ENCODE data around the gene SLC17A8.

SLC17A8 gene

DNA sequence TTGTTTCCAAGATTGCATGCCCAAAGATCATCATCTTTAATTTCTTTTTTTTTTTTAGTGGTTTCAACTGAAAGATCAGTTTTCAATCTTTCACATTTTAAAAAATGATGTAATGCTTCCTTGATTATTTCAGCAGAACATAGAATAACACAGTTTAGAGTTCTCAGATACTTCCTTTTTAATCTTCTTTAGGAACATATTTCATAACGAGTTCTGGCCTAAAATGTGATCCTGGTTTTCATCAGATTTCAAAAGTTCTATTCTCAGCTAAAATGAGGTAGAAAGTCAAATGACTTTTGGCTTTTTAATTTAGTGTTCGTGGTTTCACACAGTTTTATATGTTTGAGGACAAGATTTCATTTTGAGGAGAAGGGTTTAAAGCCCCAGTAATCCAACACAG, 76.8 kb downstream of the SLC17A8 start:
- DNase-seq, result no peak

DNA sequence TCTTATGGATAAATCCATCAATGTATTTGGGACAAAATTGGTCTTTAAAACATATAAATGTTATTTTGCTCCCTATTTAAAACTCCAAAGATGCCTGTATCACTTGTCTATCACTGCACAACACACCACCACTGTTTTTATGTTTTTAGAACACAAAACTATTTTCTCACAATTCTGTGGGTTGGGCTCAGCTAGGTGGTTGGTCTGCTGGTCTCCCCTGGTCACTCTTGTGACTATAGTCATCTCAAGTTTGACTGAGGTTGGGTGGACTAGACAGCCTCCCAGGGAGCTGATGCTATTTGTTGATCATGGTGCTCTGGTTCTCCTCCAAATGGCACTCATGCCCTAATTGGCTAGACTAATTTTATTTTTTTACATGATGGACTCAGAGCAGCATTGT, 77.3 kb downstream of the SLC17A8 start:
- DNase-seq, result no peak

DNA sequence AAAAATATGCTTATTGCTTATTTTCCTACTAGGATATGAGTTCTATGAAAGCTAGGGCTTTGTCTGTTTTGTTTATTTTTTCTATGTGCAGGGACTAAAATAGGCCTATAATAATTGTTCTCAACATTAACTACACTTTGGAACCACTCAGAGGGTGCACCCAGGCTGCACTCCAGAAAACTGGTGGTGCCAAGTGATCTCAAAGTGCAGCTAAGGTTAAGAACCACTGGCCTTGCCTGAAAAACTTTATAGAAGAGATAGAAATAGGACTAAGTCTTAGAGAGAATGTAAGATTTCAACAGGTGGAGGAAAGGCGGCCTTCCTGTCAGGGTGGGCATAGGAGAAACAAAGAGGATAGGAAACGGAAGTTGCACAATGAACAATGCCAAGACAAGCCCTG, 79.1 kb downstream of the SLC17A8 start:
- DNase-seq, result no peak

DNA sequence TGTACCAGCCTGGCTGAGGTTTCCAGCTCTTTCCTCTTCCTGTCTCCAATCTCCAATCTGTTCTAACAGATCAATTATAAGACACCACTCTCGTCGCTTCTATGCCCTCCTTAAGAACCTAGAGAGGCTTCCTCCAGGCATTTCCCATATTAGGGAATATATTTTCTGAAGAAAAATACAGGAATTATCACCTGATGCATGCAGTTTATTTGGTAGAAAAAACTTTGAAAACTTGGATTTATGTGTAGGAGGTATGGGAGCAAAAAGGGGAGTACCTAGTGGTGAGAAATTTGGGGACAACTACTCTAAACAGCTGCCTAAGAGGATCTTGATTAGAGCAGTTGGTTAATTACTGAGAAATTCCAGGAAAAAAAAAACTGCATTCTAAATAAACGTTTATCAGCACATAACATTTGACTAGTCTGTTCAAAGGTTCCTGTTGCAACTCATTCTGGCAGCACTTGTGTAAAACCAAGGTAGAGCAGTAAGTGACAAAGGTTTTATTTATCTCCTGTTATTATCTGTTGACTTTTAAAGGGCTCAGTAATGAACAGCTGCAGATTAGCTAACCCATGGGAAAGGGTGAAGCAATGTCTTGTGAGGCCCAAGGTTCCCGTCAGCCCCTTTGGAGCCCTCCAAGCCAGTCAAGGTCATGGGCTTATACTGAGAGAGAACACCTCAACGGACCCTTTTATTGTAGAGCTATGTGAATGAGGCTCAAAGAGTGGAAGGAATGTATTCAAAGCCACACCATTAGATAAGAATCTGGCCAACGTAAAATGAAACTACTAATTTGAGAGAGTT, 80.4 kb downstream of the SLC17A8 start:
- DNase-seq, result no peak

DNA sequence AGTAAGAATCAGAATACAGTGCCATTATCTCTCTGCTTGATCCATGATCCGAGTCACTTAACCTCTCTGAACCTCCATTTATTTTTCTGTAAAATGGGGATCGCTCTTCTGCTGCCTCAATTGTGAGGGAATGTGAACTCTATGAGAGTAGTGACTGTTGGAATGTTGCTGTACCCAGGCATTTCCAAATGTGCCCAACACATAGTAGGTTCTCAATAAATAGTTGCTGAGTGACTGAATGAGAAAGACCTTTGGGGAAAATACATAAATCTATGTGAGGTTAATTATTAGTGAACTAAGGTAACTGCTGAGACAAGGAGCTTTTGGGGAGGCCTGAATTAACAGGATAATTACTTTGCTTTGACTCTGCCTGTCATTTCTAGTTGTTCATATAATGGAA, 82.9 kb downstream of the SLC17A8 start:
- no peak for DNase-seq

DNA sequence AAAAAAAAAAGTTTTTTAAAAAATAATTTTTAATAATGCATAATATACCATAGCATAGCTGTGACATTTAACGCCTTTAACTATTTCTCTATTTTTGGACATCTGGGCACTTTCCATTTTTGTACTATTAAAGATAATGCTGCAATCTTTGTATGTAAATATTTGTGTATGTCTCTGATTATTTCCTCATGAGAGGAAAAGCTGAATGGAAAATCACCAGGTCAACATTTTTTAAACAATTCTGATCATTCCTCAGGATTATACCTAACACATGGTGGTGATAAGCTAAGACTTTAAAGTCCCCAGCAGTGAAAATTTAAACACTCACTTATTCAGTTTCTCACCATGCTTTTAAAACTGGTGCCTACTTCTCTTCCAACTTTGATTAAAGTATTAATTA, 85.5 kb downstream of the SLC17A8 start:
- DNase-seq, result no peak

DNA sequence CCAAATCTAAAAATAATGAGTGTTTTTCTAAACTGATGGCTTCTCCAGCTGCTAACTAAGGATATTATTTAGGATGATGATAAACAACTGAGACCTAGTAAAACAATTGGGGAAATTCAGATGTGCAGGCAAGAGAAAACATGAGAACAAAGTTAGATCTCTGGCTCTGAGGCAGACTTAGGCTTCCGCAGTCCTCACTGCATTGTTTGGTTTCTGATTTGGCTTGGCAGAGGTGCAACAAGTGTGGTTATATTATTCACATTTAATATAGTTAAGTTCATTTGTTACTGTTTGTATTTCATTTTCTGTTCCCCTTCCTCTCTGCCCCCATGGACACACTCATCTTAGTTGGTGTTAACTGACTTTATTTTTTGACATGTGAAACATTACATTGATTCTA, 86.6 kb downstream of the SLC17A8 start:
- no peak for DNase-seq

DNA sequence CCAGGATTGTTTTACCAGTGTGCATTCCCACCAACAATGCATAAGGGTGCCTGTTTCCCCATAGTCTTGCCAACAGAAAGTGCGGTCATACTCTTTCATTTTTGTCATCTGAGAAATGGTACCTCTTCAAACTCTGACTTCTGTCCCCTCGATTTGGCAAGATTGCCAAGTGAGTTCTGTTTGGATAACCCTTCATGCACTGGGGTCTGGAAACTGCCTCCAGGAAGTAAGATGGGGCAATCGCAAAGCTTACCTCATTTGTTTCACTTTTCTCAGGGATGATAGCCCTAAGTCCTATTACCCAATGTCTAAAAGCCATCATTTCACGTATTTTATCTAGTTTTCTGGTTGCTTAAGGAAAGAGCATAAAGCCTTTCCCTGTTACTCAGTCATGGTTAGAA, 88.2 kb downstream of the SLC17A8 start:
- no peak for DNase-seq

DNA sequence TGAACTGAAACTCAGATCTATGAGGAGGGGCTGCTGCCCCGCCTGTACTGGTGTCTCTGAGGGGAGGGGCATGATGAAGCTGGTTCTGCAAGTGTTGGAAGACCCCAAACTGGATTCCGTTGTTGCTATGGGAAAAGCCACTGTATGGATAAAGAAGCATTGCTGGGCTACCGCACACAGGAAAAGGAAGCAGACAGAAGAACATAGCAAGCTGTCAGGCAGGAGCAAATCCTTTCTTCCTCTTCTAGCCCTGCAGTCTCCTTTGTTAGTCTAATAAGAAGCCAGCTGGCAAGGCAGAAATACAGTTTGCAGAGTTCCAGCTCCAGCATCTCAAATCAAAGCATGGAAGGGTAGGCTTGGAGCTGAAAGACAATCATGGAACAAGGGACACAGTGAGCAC, 90.5 kb downstream of the SLC17A8 start:
- DNase-seq, result no peak

DNA sequence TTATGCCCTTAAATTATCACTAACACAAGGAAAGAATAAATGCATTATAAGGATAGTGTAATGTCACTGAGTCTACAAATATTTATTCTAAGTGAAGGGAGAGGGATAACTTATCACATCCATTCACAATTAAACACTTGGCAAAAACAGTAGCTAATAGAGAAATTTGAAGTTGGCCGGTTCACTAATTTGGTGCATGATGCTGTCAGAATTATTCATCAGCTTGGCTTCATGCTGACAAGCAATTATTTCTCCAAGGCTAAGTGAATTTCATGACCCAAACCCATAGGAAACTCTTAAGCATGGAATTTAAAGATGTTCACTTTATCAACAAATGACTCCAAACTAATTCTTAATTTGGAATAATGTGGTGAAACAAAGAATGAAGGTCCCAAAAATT, 91.8 kb downstream of the SLC17A8 start:
- no peak for DNase-seq

DNA sequence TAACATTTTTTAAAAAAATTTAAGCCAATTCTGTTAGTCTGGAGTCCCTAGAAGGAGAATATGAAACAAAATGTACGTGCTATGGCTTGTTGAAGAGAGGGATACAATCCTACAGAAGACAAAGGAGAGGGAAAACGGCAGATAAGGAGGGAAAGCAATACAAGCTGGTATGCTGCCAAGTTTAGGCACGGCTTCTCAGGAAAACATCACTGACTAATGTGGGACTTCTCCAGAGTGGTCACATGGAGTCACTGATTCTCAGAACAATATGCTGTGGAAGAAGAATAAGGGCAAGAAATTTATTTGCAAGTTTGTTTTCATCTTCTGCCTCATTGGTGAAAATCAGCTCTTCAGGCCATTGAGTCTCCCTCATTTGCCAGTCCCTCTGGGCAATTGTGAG, 93.9 kb downstream of the SLC17A8 start:
- DNase-seq, result peak; percentile 27

DNA sequence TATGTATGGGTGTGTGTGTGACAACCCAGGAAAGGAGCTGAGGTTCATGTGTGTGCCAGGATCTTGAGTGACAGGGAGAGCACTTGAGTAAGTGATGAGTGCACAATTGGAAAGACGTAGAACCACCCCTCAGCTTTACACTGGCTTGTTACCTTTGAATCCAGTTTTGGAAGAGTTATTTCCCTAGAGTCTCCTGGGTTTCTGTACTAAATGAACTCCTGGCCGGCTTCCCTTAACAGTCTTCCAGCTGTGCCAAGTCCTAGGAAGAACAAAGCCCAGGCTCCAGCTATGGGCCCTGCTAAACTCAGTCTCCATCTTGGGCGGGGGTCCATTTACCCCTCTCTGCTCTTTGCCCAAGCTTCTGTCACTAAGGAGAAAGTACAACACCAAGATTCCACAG, 97.1 kb downstream of the SLC17A8 start:
- no peak for DNase-seq

DNA sequence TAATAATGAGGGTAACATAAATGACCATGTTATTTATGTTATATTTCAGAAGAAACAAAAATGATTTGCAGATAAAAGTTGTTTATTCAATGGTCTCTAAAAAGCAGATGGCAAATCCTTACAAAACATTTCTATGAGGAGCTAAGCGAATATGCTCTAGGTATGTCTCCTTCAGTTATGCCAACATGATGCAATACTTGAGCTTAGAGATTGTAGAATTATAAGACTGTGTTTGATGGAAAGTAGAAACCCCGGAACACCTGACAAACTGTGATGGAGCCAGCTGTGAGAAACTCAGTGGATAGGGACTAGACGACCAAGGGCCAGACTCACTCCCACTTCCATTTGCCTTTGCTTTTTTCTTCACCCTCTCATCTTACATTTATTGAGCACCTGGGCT, 99.0 kb downstream of the SLC17A8 start:
- no peak for DNase-seq

DNA sequence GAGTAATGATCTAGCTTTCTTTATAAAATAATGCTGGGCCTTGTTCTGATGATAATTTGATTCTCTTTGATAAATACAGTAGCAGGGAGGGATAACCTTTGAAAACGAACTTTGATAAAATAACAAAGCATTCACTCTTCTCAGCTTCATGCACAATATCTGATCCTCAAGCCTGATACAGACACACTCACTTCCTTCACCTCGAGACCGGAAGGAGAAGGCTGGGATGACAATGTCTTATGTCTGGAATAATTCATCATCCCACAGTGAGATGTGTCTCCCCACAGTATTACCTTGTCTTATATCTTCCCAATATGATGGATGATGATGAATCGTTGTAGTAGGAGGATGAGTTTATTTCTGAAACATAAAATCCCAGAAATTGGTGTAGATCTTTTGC, 101.3 kb downstream of the SLC17A8 start:
- no peak for DNase-seq

DNA sequence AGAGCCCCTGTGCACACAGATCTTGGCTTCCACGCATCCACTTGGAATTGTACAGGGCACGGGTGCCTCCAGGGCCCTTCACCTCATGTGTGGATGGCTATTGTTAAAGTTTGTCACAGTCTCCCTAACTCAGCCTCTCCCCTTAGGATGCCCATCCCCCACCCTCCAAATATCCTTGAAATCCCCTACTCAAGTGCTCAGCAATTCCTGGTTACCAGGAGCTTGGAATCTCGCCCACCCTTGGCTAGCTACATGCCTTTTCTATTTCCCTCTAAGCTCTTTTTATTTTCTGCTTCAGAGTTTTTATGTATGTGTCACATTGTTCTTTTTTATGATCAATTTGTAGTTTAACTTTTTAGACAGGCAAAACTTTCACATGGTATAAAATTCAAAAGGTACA, 103.8 kb downstream of the SLC17A8 start:
- DNase-seq, result no peak

DNA sequence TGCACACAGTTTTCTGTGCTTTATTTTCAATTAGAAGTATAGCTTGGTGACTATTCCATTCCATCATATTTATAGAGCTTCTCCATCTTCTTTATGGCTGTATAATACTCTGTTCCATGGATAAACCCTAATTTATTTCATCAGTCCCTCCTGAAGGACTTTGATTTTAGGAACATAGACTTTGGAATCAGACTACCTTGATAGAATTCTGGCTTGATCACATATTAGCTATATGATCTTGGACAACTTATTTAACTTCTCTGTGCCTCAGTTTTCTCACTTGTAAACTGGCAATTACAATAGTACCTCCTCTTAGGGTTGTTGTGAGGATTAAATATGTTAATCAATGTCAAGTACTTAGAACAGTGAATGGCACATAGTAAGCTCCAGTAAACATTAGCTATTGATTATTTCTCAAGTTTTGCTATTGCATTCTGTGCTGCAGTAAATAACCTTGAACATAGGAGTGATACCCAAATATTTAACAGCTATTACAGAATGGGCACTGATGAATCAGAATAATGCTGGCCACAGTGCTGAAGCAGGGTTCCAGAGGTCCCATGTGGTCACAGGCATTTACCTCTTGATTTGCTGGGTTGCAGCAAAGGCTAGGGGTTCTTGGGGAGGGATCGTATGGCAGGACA, 104.6 kb downstream of the SLC17A8 start:
- no peak for DNase-seq

DNA sequence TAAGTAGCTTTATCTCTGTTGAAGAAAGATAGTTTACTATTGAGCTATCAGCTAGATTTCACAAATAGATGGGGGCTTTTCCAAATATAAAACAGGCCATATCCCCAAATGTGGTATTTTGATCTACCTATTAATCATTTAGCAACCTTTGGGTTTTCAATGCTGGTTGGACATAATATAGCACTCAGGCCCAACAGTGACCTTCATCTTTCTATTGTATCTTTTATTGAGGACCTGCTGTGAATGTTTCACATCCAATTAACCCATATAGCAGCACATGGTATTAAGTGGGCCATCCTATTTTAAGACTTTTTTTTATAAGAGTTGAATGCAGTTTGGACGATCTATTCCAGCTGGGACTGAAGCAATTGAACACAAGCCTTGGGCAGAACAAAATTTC, 106.8 kb downstream of the SLC17A8 start:
- no peak for DNase-seq

DNA sequence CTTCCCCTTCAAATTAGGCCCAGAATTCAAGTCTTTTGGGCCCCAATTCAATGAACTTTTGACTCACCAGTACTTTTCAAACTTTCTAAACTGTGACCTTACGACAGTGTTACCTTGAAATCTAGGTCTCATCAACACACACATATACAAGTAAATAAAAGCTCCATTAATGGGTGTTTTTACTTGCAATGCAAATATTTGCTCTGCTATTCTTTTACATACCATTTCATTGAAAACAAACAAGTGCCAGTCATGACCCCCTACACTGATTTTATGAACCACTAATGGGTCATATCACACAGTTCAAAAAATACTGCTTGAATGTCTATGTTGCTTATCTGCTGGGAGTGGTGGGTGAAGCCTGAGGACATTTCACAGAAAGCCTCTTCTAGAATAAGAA, 107.7 kb downstream of the SLC17A8 start:
- DNase-seq, result no peak

DNA sequence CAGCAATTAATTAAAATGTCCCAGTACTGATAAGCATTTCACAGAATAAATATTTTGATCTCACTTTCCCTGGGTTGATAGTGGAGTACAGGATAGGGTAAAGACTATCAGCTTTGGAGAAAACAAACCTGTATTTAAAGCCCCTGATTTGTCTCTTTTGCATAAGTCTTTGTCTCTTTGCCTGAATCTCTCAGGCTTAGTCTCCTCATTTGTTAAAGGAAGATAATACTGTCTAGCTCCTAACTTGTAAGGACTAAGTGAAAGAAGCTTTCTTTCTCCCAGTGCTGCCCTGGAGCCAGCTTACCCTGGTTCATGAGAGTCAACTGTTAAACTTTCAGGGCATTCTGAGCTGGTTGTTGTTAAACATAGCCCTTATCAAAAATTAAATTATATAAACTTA, 111.3 kb downstream of the SLC17A8 start:
- DNase-seq, result no peak
